OCI-LY3 (cell line): ENCODE results near the gene WBP1.

Experiments used
- CTCF ChIP-seq: fragments of 200-600, 300-600 bp; sonication (generic); IDR thresholded peaks from 2 replicates; pipeline ENCODE4 v1.5.1; 2014; ENCODE audit warnings: antibody characterized with exemption, low read length, low read depth
- EZH2phosphoT487 ChIP-seq: fragments of 200-600 bp; shearing (Covaris generic); IDR thresholded peaks from 2 replicates; pipeline ENCODE4 v1.6.1; 2018; ENCODE audit warnings: antibody characterized with exemption, mixed run types, low read depth

GRCh38 chr2:74415762-74416395, 42.4 kb upstream of the WBP1 start:
- no peak for TF ChIP-seq CTCF
- TF ChIP-seq EZH2phosphoT487, result no peak
